ENCODE results near the gene FCGR2B. TPM values are rescaled to one million over a fixed set of nuclear protein-coding genes. Genes with fewer than 3 reads are reported as not detected.

Gene FCGR2B
- total RNA-seq, 1 donor from 2014 or later = 0.19 TPM

- Mint-ChIP-seq H3K27me3 (peaks cover 74% of the 10 kb centered on the region), H3K36me3 (no peaks in the 10 kb centered on the region), H3K27ac (no peak overlapping the region), H3K4me3 (no peak overlapping the region), H3K4me1 (ENCODE audit: unreplicated experiment) (no peaks in the 10 kb centered on the region), H3K9me3 (no peaks in the 10 kb centered on the region)
- no peak for DNase-seq (ENCODE audit: extremely low spot score, unreplicated experiment)
- no peak for TF ChIP-seq CTCF (conservative IDR thresholded peaks at IDR 0.05)
Measured at GRCh38 chr1:161719325-161719611, 56.3 kb downstream of the FCGR2B start.

GRCh38 chr1:161720422-161720821 lies 57.5 kb downstream of the FCGR2B start:
- Mint-ChIP-seq H3K4me1 (ENCODE audit: unreplicated experiment) (no peaks in the 10 kb centered on the region), H3K9me3 (no peaks in the 10 kb centered on the region), H3K36me3 (no peaks in the 10 kb centered on the region), H3K4me3 (no peak overlapping the region), H3K27ac (no peak overlapping the region), H3K27me3 (peaks cover 74% of the 10 kb centered on the region)
- DNase-seq (ENCODE audit: extremely low spot score, unreplicated experiment) = no peak
- no peak for TF ChIP-seq CTCF (conservative IDR thresholded peaks at IDR 0.05)

- Mint-ChIP-seq H3K27ac (no peak within 1 kb of the TSS), H3K36me3 (no peaks in the 10 kb centered on the region), H3K4me1 (ENCODE audit: unreplicated experiment) (peaks cover 6% of the 10 kb centered on the region), H3K27me3 (peaks cover 72% of the 10 kb centered on the region), H3K4me3 (no peak within 1 kb of the TSS), H3K9me3 (no peaks in the 10 kb centered on the region)
- no peak for TF ChIP-seq CTCF (conservative IDR thresholded peaks at IDR 0.05)
- no peak for DNase-seq (ENCODE audit: extremely low spot score, unreplicated experiment)
Measured at GRCh38 chr1:161720956-161721737, 58.2 kb downstream of the FCGR2B start, which contains the start of gene FCRLB. TSS of gene FCRLB (plus strand) at chr1:161721544. CDS start at chr1:161722673, 1,129 bp downstream.

GRCh38 chr1:161721738-161722343 lies 58.9 kb downstream of the FCGR2B start:
- Mint-ChIP-seq H3K27me3 (peaks cover 70% of the 10 kb centered on the region), H3K36me3 (no peaks in the 10 kb centered on the region), H3K27ac (no peak overlapping the region), H3K4me3 (no peak overlapping the region), H3K9me3 (no peaks in the 10 kb centered on the region), H3K4me1 (ENCODE audit: unreplicated experiment) (peaks cover 6% of the 10 kb centered on the region)
- TF ChIP-seq CTCF (conservative IDR thresholded peaks at IDR 0.05) = no peak
- no peak for DNase-seq (ENCODE audit: extremely low spot score, unreplicated experiment)

- Mint-ChIP-seq H3K4me1 (ENCODE audit: unreplicated experiment) (peaks cover 6% of the 10 kb centered on the region), H3K9me3 (no peaks in the 10 kb centered on the region), H3K27ac (no peak overlapping the region), H3K4me3 (no peak overlapping the region), H3K27me3 (peaks cover 65% of the 10 kb centered on the region), H3K36me3 (no peaks in the 10 kb centered on the region)
- DNase-seq (ENCODE audit: extremely low spot score, unreplicated experiment) = no peak
- TF ChIP-seq CTCF (conservative IDR thresholded peaks at IDR 0.05) = no peak
Measured at GRCh38 chr1:161722406-161722805, 59.5 kb downstream of the FCGR2B start.
